ENCODE results near the gene ST3GAL4. TPM values are rescaled to one million over a fixed set of nuclear protein-coding genes. Genes with fewer than 3 reads are reported as not detected.
A peak's percentile ranks its signal among the peaks of the same experiment; 100 is the strongest.
"Not testable (repeated sequence)": the region's sequence is repeated elsewhere in the genome, so short reads cannot be mapped to it uniquely, and the experiment has no call there.

The ST3GAL4 gene
- total RNA-seq, 4 donors from 2014 or later = 3.4 to 12.4 (median 9.6) TPM

GRCh38 chr11:126371595-126371994 is 16.1 kb downstream of the ST3GAL4 start:
- Histone ChIP-seq H3K4me1 (no peaks in the 10 kb centered on the region), H3K9me3 (no peaks in the 10 kb centered on the region)
- ATAC-seq = no peak

GRCh38 chr11:126373389-126374066 is 18.0 kb downstream of the ST3GAL4 start:
- in situ Hi-C loops (cut with MboI; ENCODE audit: low sequenced_read_pairs in 4 of 4); DNase-seq; H3K4me3 ChIP-seq; H3K9me3 ChIP-seq; H3K36me3 ChIP-seq; H3K4me1 ChIP-seq; ATAC-seq; H3K27ac ChIP-seq; intact Hi-C loops (cut with DNase I; ENCODE audit: low total_unique reads); H3K27me3 ChIP-seq: not testable (repeated sequence)

More at GRCh38 chr11:126371595-126371994, 16.1 kb downstream of the ST3GAL4 start:
- Histone ChIP-seq H3K27ac (no peak overlapping the region), H3K36me3 (no peaks in the 10 kb centered on the region), H3K4me3 (no peak overlapping the region), H3K27me3 (no peaks in the 10 kb centered on the region)
- TF ChIP-seq CTCF (IDR thresholded peaks at IDR 0.05 in 4 of 5, conservative IDR thresholded peaks at IDR 0.05 in 1 of 5) (no peak), POLR2A (IDR thresholded peaks at IDR 0.05) (no peak)
- intact Hi-C loops (cut with DNase I; ENCODE audit: low total_unique reads) = no loop called here
- no peak for DNase-seq
- in situ Hi-C loops (cut with MboI; ENCODE audit: low sequenced_read_pairs in 4 of 4) = no loop called here

GRCh38 chr11:126374562-126375300 is 19.2 kb downstream of the ST3GAL4 start:
- H3K4me3 ChIP-seq; H3K36me3 ChIP-seq; H3K9me3 ChIP-seq; H3K4me1 ChIP-seq; H3K27ac ChIP-seq; in situ Hi-C loops (cut with MboI; ENCODE audit: low sequenced_read_pairs in 4 of 4); H3K27me3 ChIP-seq; intact Hi-C loops (cut with DNase I; ENCODE audit: low total_unique reads); DNase-seq: not testable (repeated sequence)
- ATAC-seq = peak in 1 of 2 donors; percentile 30

GRCh38 chr11:126375726-126376125 is 20.2 kb downstream of the ST3GAL4 start:
- Histone ChIP-seq H3K9me3 (no peaks in the 10 kb centered on the region), H3K27ac (no peak overlapping the region), H3K27me3 (no peaks in the 10 kb centered on the region), H3K4me3 (no peak overlapping the region), H3K4me1 (no peaks in the 10 kb centered on the region), H3K36me3 (no peaks in the 10 kb centered on the region)
- intact Hi-C loops (cut with DNase I; ENCODE audit: low total_unique reads) = no loop called here
- TF ChIP-seq POLR2A (IDR thresholded peaks at IDR 0.05) (no peak), CTCF (IDR thresholded peaks at IDR 0.05 in 4 of 5, conservative IDR thresholded peaks at IDR 0.05 in 1 of 5) (no peak)
- no peak for DNase-seq
- no peak for ATAC-seq
- in situ Hi-C loops (cut with MboI; ENCODE audit: low sequenced_read_pairs in 4 of 4) = no loop called here

GRCh38 chr11:126378763-126379162 is 23.3 kb downstream of the ST3GAL4 start:
- no peaks in the 10 kb centered on the region for H3K4me1 ChIP-seq
- H3K36me3 ChIP-seq = no peaks in the 10 kb centered on the region
- intact Hi-C loops (cut with DNase I; ENCODE audit: low total_unique reads) (no loop called here), in situ Hi-C loops (cut with MboI; ENCODE audit: low sequenced_read_pairs in 4 of 4) (no loop called here)
- DNase-seq (no peak), ATAC-seq (no peak)
- TF ChIP-seq POLR2A (IDR thresholded peaks at IDR 0.05) = no peak
- TF ChIP-seq CTCF (IDR thresholded peaks at IDR 0.05 in 4 of 5, conservative IDR thresholded peaks at IDR 0.05 in 1 of 5) = no peak
- no peaks in the 10 kb centered on the region for H3K27me3 ChIP-seq
- H3K27ac ChIP-seq = no peak overlapping the region
- H3K9me3 ChIP-seq = no peaks in the 10 kb centered on the region
- no peak overlapping the region for H3K4me3 ChIP-seq

All from gastrocnemius medialis (tissue), 4 donors.